DMS53 (cell line): ENCODE measurements around the gene RUVBL2.

Experiments used
- DNase-seq: peaks from one replicate; lab custom pipeline; 2025; lab: John Stamatoyannopoulos, UW

The RUVBL2 gene

DNA sequence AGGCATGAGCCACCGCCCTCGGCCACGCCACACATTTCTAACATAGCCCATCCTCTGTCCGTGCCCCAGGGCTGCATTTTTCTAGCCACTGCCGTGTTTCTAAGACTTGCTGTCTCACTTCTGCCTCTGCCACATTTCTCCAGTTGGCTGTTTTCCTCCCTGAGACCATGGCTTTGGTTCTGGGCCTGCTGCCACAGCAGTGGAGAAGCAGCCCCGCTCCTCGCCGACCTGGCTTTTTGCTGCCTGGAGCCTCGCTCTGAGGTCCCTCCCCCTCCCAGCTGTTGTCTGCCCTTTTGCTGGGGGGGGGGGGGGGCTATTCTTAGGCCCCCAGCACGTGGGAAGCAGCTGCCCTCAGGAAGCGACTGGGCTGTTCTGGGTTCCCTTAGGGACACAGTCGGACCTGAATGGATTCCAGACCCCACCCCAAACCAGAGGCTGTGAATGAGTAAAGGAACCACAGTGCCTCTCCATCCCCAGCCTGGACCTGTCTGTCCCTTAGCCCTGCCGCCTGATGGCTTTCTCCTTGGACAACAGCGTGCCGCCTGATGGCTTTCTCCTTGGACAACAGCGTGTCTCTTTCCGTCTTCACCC is 3.9 kb upstream of the RUVBL2 start:
- no peak for DNase-seq

DNA sequence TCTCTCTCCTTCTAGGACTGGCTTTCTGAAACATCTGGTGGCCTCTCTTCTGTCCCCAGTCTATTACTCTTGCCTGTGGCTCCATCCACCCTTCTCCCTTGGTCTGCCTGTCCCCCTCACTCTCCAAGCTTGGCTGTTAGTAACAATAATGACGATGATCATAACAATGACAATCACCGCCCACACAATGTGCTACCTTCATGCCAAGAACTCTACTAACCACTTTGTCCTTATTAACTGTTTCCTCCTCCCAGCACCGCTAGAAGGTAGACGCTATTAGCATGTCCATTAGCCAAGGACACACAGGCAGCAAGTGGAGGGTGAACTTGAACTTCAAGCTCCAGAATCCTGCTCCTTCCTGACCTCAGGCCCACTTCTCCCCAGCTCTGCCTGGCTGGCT is 3.3 kb upstream of the RUVBL2 start:
- DNase-seq, result no peak

DNA sequence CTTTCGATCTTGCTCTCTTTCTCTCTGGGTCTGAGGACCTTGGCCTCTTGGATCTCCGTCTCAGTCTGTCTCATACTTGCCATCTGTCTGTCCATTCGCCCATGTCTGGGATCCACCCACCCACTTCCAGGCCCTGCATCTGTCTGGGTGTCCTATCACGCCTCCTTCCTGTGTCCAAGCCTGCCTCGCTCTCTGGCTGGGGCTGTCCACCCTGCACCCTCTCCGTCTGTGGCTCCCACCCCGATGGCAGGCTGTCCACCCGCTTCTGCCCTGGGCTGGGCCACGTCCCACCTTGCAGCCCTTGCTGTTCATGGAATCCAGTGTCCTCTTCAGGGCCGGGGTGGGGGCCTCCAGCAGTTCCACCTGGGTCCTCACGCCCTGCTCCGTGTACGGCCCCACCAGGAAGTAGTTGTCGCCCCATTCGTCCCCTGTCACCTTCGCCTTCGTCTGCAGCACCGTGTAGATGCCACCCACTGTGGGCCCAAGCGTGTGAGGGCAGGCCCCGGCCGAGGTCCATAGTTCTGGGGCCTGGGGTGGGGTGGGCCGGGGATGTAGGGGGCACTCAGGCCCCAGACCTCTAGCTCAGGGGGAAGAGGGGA is 2.6 kb upstream of the RUVBL2 start:
- DNase-seq, result no peak

DNA sequence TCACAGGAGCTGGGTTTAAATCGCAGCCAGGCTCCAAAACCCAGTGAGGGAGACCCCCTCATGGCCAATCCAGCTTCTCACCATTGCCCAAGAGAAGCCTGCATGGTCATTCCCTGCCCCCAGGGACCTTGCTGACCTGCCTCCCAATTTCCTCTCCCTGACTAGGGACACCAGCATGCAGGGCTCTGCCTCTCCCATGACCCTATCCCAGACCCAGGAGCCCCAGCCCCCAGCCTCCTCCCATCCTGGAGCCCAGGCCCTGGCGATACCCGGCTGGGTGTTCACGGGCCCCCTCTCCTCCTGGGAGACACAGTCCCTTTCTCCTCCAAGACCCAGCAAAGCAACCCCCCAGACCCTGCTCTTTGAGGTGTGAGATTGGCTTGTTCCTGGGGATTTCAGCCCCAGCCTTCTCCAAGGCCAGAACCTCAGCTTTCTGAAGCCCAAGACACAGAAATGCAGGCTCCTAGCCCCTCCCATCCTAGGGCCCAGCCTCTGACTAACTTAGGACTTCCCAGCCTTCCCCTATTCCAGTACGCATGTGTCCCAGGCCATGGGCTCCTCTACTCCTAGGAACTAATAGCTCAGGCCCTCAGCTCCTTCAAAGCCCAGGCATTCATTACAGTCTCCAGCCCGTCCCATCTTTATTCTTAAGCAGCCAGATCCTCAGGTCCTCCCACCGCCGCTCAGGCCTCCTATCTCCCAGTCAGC is 1.7 kb upstream of the RUVBL2 start:
- DNase-seq, result peak; percentile 45

GRCh38 chr19:48992581-48993174 is 1.0 kb upstream of the RUVBL2 start:
- peak; percentile 84 for DNase-seq

GRCh38 chr19:48994035-48994386 is 324 bp downstream of the RUVBL2 start:
- DNase-seq, result peak; percentile 43

- DNase-seq, result peak; percentile 83
These were observed 4.3 kb downstream of the RUVBL2 start for GRCh38 chr19:48997972-48998371.

GRCh38 chr19:48999481-49000325 is 6.0 kb downstream of the RUVBL2 start:
- peak; percentile 77 for DNase-seq

DNA sequence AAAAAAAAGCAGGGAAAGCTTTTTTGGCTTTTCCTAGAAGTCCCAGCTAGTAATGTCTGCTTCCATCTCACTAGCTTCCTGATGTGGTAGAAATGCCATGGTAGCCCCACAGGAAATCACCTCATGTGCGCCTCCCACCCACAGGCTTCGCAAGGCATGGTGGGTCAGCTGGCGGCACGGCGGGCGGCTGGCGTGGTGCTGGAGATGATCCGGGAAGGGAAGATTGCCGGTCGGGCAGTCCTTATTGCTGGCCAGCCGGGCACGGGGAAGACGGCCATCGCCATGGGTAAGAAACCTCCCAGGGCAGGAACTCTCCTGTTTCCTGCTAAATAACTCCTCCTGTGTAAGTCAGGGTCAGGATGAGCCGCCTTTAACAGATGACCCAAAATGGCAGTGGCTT is 10.4 kb downstream of the RUVBL2 start:
- no peak for DNase-seq

DNA sequence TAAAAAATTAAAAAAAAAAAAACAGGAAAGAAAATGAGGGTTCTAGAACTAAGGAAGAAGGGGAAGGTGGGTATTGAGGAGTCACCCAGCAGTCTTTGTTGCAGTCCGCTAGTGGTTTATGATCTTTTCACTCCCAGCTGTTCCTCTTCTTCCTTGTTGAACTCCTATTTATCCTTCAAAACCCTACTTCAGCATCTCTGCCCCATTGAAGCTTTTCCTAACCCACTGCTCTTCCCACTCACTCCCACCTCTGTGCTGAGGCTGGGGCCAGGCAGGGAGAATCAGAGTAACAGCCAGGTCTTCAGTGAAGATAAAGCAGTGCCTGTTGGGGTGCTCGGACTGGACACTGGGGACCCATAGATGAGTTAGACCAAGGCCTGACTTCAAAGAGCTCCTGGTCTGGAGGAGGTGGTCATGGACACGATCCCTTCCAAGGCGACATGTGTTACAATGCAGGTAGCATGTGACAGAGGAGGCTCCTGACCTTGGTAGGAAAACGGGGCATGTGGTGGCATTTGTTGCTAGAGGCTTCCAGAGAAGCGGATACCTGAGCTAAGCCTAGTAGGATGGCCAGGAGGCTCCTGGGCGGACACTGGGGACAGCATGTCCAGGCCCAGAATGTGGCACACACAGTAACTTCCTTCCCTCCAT is 11.4 kb downstream of the RUVBL2 start:
- no peak for DNase-seq

- no peak for DNase-seq
These were observed 13.2 kb downstream of the RUVBL2 start for GRCh38 chr19:49006905-49007304.

- DNase-seq, result no peak
These were observed 16.1 kb downstream of the RUVBL2 start for GRCh38 chr19:49009828-49010227.

DNA sequence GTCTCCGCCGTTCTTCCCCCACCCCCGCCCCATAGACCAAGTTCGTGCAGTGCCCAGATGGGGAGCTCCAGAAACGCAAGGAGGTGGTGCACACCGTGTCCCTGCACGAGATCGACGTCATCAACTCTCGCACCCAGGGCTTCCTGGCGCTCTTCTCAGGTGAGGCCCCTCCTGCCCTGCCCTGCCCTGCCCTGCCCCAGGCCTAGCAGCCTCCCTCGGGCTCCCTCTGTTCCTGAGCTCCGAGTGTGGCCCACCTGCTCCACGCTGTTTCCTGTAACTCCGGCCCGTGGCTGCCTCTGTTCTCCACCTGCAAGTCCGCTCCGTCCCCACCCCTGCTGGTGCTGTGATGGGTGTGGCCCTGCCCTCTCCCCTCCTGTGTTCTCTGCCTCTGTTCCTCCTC is 16.8 kb downstream of the RUVBL2 start:
- DNase-seq, result no peak

DNA sequence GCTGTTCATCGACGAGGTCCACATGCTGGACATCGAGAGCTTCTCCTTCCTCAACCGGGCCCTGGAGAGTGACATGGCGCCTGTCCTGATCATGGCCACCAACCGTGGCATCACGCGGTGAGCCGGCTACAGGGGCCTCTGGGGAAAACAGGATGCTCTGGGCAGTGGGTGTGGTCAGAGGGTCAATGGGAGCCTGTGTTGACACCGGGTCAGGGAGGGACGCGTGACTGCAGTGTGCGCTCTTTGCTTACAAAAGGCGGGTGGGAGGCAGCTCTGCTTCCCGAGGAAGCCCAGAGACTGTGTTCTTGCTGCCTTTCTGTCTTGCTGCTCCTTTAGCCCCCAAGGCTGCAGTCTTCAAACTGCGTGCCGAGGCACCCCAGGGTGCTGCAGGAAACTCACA is 17.5 kb downstream of the RUVBL2 start:
- no peak for DNase-seq

GRCh38 chr19:49014123-49014869 is 20.6 kb downstream of the RUVBL2 start:
- peak; percentile 64 for DNase-seq

DNA sequence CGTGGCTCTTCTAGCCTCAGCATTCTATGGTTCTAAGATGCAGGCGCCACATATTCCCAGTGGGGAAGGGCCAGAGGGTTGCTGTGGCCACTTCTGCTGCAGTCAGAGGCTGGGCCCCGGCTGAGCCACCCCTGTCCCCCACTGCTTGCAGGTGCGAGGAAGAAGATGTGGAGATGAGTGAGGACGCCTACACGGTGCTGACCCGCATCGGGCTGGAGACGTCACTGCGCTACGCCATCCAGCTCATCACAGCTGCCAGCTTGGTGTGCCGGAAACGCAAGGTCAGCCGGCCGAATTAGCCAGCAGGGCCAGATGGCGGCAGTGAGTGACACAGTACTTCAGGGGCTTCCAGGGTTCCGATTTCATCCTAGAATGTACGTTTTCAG is 21.2 kb downstream of the RUVBL2 start:
- DNase-seq, result no peak

GRCh38 chr19:49016067-49016839 is 22.6 kb downstream of the RUVBL2 start:
- DNase-seq, result no peak

- peak; percentile 42 for DNase-seq
These were observed 23.5 kb downstream of the RUVBL2 start, which contains the start of gene LHB for GRCh38 chr19:49017041-49017665. Gene LHB (minus strand): TSS chr19:49017091. CDS start chr19:49017081, 10 bp downstream.

- peak; percentile 84 for DNase-seq
These were observed 24.1 kb downstream of the RUVBL2 start for GRCh38 chr19:49017666-49018351.
